Loucy (cell line): ENCODE results near the gene SCAMP2.

ENCODE experiments used
- H2AFZ ChIP-seq: fragments of 200-600 bp; sonication (generic); 2 replicates; pipeline ENCODE4 v1.6.0; 2016; ENCODE audit warnings: antibody characterized with exemption, mild to moderate bottlenecking, low read length, moderate library complexity
- H3F3A ChIP-seq: fragments of 200-600 bp; 2 replicates; pipeline ENCODE4 v1.6.0; 2016; ENCODE audit warnings: antibody characterized with exemption, low read depth, mild to moderate bottlenecking
- H3K27me3 ChIP-seq: fragments of 200-600 bp; sonication (generic); 2 replicates; pipeline ENCODE4 v1.6.1; 2014; ENCODE audit warnings: low read length, mild to moderate bottlenecking; ENCODE audit not compliant: insufficient read depth, poor library complexity, severe bottlenecking
- H3K36me3 ChIP-seq: fragments of 200-600 bp; sonication (generic); 2 replicates; pipeline ENCODE4 v1.6.1; 2016; ENCODE audit warnings: low read length; ENCODE audit not compliant: insufficient read depth
- H3K4me1 ChIP-seq: fragments of 200-600 bp; sonication (generic); 2 replicates; pipeline ENCODE4 v1.5.1; 2014; ENCODE audit warnings: low read length, mild to moderate bottlenecking; ENCODE audit not compliant: insufficient read depth, poor library complexity, severe bottlenecking
- H3K4me2 ChIP-seq: fragments of 200-600 bp; sonication (generic); 2 replicates; pipeline ENCODE4 v1.6.0; 2014; ENCODE audit warnings: antibody characterized with exemption, low read length, low read depth, mild to moderate bottlenecking; ENCODE audit not compliant: poor library complexity, severe bottlenecking
- H3K4me3 ChIP-seq: fragments of 200-600 bp; sonication (generic); 2 replicates; pipeline ENCODE4 v1.5.1; 2014; ENCODE audit warnings: low read length, mild to moderate bottlenecking, mixed read lengths; ENCODE audit not compliant: poor library complexity, severe bottlenecking
- H3K79me2 ChIP-seq: fragments of 200-600 bp; sonication (generic); 2 replicates; pipeline ENCODE4 v1.6.1; 2014; ENCODE audit warnings: low read length; ENCODE audit not compliant: insufficient read depth
- H3K9ac ChIP-seq: fragments of 200-600 bp; sonication (generic); 2 replicates; pipeline ENCODE4 v1.6.0; 2014; ENCODE audit warnings: mild to moderate bottlenecking, low read depth, low read length, moderate library complexity; ENCODE audit not compliant: poor library complexity, severe bottlenecking
- H3K9me2 ChIP-seq: fragments of 200-600 bp; sonication (generic); replicated peaks from 2 replicates; pipeline ENCODE4 v1.6.1; 2016; ENCODE audit warnings: low read depth, low read length, mixed read lengths
- H3K9me3 ChIP-seq: fragments of 200-600 bp; sonication (generic); 2 replicates; pipeline ENCODE4 v1.6.1; 2014; ENCODE audit warnings: mild to moderate bottlenecking, antibody characterized with exemption, low read length, low read depth; ENCODE audit not compliant: insufficient read depth
- H4K20me1 ChIP-seq: fragments of 200-600 bp; sonication (generic); 2 replicates; pipeline ENCODE4 v1.6.0; 2014; ENCODE audit warnings: antibody characterized with exemption, low read length, mild to moderate bottlenecking; ENCODE audit not compliant: insufficient read depth, poor library complexity, severe bottlenecking
- EZH2phosphoT487 ChIP-seq: fragments of 200-600 bp; IDR thresholded peaks from 2 replicates; pipeline ENCODE4 v1.6.1; 2018; ENCODE audit warnings: antibody characterized with exemption, mild to moderate bottlenecking, moderate library complexity, borderline replicate concordance
- TF ChIP-seq, protein P1 (sequence below): fragments of 200-600 bp; sonication (generic); conservative IDR thresholded peaks from 2 replicates; pipeline ENCODE4 v1.5.1; 2014; ENCODE audit warnings: mild to moderate bottlenecking, antibody characterized with exemption, low read length

SCAMP2 gene

GRCh38 chr15:74821790-74822158 lies 51.4 kb downstream of the SCAMP2 start:
- Histone ChIP-seq H3K27me3 (no peaks in the 10 kb centered on the region), H3K4me2 (no peak overlapping the region), H3K9me3 (no peaks in the 10 kb centered on the region), H4K20me1 (no peaks in the 10 kb centered on the region), H3K79me2 (no peaks in the 10 kb centered on the region), H3F3A (no peaks in the 10 kb centered on the region), H3K36me3 (no peaks in the 10 kb centered on the region), H3K4me3 (no peak overlapping the region), H3K9me2 (no peaks in the 10 kb centered on the region), H3K4me1 (no peaks in the 10 kb centered on the region), H2AFZ (no peak overlapping the region), H3K9ac (no peak overlapping the region)
- TF ChIP-seq EZH2phosphoT487 = no peak
- TF ChIP-seq, protein P1, sequence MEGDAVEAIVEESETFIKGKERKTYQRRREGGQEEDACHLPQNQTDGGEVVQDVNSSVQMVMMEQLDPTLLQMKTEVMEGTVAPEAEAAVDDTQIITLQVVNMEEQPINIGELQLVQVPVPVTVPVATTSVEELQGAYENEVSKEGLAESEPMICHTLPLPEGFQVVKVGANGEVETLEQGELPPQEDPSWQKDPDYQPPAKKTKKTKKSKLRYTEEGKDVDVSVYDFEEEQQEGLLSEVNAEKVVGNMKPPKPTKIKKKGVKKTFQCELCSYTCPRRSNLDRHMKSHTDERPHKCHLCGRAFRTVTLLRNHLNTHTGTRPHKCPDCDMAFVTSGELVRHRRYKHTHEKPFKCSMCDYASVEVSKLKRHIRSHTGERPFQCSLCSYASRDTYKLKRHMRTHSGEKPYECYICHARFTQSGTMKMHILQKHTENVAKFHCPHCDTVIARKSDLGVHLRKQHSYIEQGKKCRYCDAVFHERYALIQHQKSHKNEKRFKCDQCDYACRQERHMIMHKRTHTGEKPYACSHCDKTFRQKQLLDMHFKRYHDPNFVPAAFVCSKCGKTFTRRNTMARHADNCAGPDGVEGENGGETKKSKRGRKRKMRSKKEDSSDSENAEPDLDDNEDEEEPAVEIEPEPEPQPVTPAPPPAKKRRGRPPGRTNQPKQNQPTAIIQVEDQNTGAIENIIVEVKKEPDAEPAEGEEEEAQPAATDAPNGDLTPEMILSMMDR = no peak

DNA sequence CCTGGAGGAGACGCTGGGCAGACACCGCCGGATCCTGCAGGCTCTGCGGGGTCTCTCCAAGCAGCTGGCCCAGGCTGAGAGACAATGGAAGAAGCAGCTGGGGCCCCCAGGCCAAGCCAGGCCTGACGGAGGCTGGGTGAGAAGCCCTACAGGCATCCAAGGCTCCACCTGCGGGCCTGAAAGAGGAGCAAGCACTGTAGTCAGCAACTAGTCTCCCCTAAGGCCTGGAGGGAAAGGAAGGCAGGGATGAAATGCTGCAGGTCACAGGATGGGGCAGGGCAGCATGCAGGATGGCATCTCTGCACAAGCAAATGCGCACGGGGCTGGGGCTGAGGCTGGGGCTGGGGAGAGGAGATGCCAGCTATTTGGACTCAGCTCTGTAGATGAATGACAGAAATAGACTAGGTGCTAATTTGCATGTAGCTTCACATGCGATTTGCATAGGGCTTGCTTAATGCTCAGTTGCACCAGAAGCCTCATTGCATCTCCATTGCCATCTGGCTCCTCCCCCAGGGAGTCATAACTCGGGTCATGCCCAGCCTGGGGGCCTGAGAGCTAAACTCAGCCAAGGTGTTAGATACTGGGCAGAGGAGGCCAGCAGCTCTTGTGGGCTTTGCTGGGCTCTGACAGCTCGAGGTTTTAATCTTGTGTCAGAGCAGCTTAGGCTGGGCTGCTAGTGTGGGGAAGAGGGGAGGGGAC lies 51.9 kb downstream of the SCAMP2 start:
- Histone ChIP-seq H2AFZ (no peak overlapping the region), H3K9ac (no peak overlapping the region), H4K20me1 (no peaks in the 10 kb centered on the region), H3K36me3 (no peaks in the 10 kb centered on the region), H3F3A (no peaks in the 10 kb centered on the region), H3K4me2 (no peak overlapping the region), H3K9me3 (no peaks in the 10 kb centered on the region), H3K4me1 (no peaks in the 10 kb centered on the region), H3K9me2 (no peaks in the 10 kb centered on the region), H3K4me3 (no peak overlapping the region), H3K79me2 (no peaks in the 10 kb centered on the region), H3K27me3 (no peaks in the 10 kb centered on the region)
- TF ChIP-seq, protein P1 = no peak

DNA sequence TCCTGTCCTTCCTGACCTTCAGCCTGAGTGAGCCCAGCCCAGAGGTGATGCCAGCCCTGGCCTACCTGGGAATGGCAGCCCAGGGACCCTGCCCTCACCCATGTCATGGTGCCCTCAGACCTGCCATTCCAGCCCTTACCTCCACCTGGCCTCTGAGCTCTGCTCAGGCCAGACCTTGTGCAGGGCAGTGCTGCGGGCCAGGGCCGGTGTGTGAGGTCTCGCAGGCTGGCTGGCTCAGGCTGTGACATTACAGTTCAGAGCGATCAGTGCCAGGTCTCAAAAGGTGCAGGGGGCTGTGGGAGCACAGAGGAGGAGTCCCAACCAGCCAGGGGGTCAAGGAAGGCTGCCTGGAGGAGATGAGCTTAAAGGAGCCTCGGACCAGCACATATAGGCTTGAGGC lies 53.1 kb downstream of the SCAMP2 start:
- Histone ChIP-seq H3K4me2 (no peak overlapping the region), H3K9me2 (no peaks in the 10 kb centered on the region), H2AFZ (no peak overlapping the region), H4K20me1 (no peaks in the 10 kb centered on the region), H3K79me2 (no peaks in the 10 kb centered on the region), H3K36me3 (no peaks in the 10 kb centered on the region), H3K4me3 (no peak overlapping the region), H3K4me1 (no peaks in the 10 kb centered on the region), H3F3A (no peaks in the 10 kb centered on the region), H3K9ac (no peak overlapping the region), H3K9me3 (no peaks in the 10 kb centered on the region), H3K27me3 (no peaks in the 10 kb centered on the region)
- TF ChIP-seq EZH2phosphoT487 = no peak
- TF ChIP-seq, protein P1 = no peak
